Chondrocyte (in vitro differentiated cells): ENCODE results near the gene TTC39C. TPM values are rescaled to one million over a fixed set of nuclear protein-coding genes. Genes with fewer than 3 reads are reported as not detected.

Source experiments
- DNase-seq: peaks from one replicate; pipeline ENCODE4 v3.0.0; 2021; ENCODE audit warnings: mixed read lengths, low spot score
- H3K27ac Mint-ChIP-seq: one replicate; pipeline ENCODE4 v1.8.0; 2021; ENCODE audit warnings: mild to moderate bottlenecking, moderate library complexity, mixed read lengths; ENCODE audit not compliant: unreplicated experiment
- H3K27me3 Mint-ChIP-seq: 2 replicates; pipeline ENCODE4 v1.8.0; 2021; ENCODE audit warnings: low read depth, mixed read lengths
- H3K36me3 Mint-ChIP-seq: 2 replicates; pipeline ENCODE4 v1.8.0; 2021; ENCODE audit warnings: low read depth, mixed read lengths
- H3K4me1 Mint-ChIP-seq: 2 replicates; pipeline ENCODE4 v1.8.0; 2021; ENCODE audit warnings: low read depth, mild to moderate bottlenecking, mixed read lengths
- H3K4me3 Mint-ChIP-seq: one replicate; pipeline ENCODE4 v1.8.0; 2021; ENCODE audit warnings: mild to moderate bottlenecking, moderate library complexity, mixed read lengths; ENCODE audit not compliant: unreplicated experiment
- H3K9me3 Mint-ChIP-seq: 2 replicates; pipeline ENCODE4 v1.8.0; 2021; ENCODE audit warnings: low read depth, mixed read lengths
- total RNA-seq: library from RNA; stranded (reverse); gene quantifications from 3 replicates; pipeline ENCODE4 v1.2.1, GENCODE V29; 2021
- TF ChIP-seq, protein P1 (sequence below): fragments of 200-600 bp; sonication (generic); IDR thresholded peaks from 2 replicates; pipeline ENCODE4 v1.5.0; 2021; ENCODE audit warnings: antibody characterized with exemption, mild to moderate bottlenecking, moderate library complexity

Gene TTC39C
- total RNA-seq, 1 donor from 2014 or later: 11.2 TPM

DNA sequence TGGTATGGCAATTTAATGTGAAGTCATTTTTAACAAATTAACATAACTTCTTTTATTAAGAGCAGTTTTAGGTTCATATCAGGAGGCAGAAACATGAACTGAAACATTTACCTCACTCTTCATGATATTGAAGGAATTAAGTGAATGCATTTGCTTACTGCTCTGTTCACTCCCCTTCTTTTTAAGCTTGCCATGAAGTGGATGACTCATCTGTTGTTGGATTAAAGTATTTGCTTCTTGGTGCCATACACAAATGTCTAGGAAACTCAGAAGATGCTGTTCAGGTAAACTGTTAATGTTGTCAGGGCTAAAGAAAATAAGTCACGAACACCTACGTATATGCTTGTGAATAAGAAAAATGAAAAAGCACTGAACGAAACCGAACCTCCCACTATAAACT lies 114.1 kb downstream of the TTC39C start:
- Mint-ChIP-seq H3K27ac (no peak overlapping the region), H3K4me3 (no peak overlapping the region), H3K4me1 (peaks cover 24% of the 10 kb centered on the region), H3K27me3 (no peaks in the 10 kb centered on the region), H3K9me3 (no peaks in the 10 kb centered on the region), H3K36me3 (peaks cover 4% of the 10 kb centered on the region)
- no peak for DNase-seq
- TF ChIP-seq, protein P1, sequence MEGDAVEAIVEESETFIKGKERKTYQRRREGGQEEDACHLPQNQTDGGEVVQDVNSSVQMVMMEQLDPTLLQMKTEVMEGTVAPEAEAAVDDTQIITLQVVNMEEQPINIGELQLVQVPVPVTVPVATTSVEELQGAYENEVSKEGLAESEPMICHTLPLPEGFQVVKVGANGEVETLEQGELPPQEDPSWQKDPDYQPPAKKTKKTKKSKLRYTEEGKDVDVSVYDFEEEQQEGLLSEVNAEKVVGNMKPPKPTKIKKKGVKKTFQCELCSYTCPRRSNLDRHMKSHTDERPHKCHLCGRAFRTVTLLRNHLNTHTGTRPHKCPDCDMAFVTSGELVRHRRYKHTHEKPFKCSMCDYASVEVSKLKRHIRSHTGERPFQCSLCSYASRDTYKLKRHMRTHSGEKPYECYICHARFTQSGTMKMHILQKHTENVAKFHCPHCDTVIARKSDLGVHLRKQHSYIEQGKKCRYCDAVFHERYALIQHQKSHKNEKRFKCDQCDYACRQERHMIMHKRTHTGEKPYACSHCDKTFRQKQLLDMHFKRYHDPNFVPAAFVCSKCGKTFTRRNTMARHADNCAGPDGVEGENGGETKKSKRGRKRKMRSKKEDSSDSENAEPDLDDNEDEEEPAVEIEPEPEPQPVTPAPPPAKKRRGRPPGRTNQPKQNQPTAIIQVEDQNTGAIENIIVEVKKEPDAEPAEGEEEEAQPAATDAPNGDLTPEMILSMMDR: no peak

DNA sequence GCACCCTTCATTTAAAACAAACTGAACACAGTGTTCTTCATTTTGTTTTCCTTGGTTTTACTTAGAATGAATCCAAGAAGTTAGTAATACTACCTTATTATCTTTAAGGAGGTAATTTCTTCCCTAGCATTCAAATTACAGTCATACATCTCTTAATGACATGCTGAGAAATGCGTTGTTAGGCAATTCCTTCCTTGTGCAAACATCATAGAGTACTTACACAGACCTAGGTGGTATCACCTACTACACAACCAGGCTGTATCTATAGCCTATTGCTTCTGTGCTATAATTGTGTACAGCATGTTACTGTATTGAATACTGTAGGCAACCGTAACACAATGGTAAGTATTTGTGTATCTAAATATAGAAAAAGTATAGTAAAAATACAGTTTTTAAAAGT lies 115.9 kb downstream of the TTC39C start:
- no peak for DNase-seq
- H3K36me3 Mint-ChIP-seq: peaks cover 3% of the 10 kb centered on the region

GRCh38 chr18:24136967-24137373 lies 122.4 kb downstream of the TTC39C start:
- peaks cover 4% of the 10 kb centered on the region for H3K9me3 Mint-ChIP-seq
- no peak overlapping the region for H3K4me3 Mint-ChIP-seq
- peaks cover 23% of the 10 kb centered on the region for H3K4me1 Mint-ChIP-seq
- DNase-seq: no peak
- TF ChIP-seq, protein P1: no peak
- H3K36me3 Mint-ChIP-seq: peaks cover 3% of the 10 kb centered on the region
- no peak overlapping the region for H3K27ac Mint-ChIP-seq
- H3K27me3 Mint-ChIP-seq: no peaks in the 10 kb centered on the region

More for the DNA sequence above, 115.9 kb downstream of the TTC39C start:
- Mint-ChIP-seq H3K4me3 (no peak overlapping the region), H3K4me1 (peaks cover 18% of the 10 kb centered on the region), H3K9me3 (no peaks in the 10 kb centered on the region), H3K27me3 (no peaks in the 10 kb centered on the region), H3K27ac (no peak overlapping the region)
- TF ChIP-seq, protein P1: no peak

- no peak for DNase-seq
- Mint-ChIP-seq H3K27me3 (no peaks in the 10 kb centered on the region), H3K9me3 (peaks cover 4% of the 10 kb centered on the region), H3K4me3 (peak overlapping the region; percentile 90), H3K4me1 (peaks cover 23% of the 10 kb centered on the region), H3K36me3 (peaks cover 1% of the 10 kb centered on the region), H3K27ac (peak overlapping the region; percentile 92)
- TF ChIP-seq, protein P1: no peak
Observed at GRCh38 chr18:24138409-24138788, 123.8 kb downstream of the TTC39C start.

DNA sequence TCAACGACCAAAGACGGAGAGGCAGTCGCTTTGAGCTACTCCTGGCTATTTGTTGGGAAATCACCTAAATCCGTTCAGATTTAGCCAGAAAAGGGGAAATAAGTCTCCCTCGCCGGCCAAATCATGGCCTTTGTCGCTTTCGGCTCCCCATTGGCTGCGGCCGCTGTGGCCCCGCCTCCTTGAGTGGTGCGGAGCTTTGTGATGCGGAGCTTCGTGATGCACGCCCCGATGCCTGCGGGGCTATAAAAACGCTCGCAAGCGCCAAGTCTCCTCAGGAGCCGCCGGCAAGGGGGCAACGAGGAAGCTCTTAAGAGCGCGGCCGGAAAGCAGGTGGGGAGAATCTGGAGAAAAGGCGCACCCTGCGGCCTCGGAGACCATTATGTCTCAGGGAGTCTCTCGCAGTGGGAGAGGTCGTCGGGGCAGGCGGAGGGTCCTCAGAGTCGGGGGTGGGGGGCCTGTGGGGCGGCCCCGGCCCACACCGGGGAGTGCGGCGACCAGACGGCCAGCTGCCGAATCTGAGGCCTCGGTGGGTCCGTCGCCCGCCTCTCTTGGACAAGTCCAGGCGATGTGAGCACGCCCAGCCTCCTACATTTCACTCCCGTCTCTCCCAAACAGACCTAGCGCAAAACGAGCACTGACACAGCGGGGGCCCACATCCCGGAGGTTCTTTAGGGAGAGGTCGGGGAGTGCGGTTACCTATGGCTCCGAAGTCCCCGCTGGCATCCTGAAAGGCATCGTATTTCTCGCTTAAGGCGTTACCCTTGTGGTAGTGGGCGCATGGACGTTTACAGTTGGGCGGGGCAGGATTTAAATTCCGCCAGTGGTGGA lies 124.4 kb downstream of the TTC39C start, which contains the start of gene CABYR:
CABYR (plus strand) TSS at position 274 of the 828 bp plus-strand sequence. CDS start 4,053 bp downstream, outside the sequence.
- DNase-seq: peak; percentile 90
- TF ChIP-seq, protein P1: peak; percentile 5
- Mint-ChIP-seq H3K36me3 (peaks cover under 1% of the 10 kb centered on the region), H3K9me3 (peaks cover 4% of the 10 kb centered on the region), H3K4me1 (peaks cover 23% of the 10 kb centered on the region), H3K27ac (peak within 1 kb of the TSS; percentile 92), H3K27me3 (no peaks in the 10 kb centered on the region), H3K4me3 (peak within 1 kb of the TSS; percentile 90)
